Lower lobe of right lung (tissue), 2 donors: ENCODE results near the gene EFTUD2. TPM values are rescaled to one million over a fixed set of nuclear protein-coding genes. Genes with fewer than 3 reads are reported as not detected.

Experiments
- ATAC-seq, 2 donors: fragments of 200-7000 bp; cut with Tn5 transposase; one replicate each; pipeline ENCODE4 v1.9.1; 2020 to 2022; ENCODE audit warnings: mild to moderate bottlenecking in 2 of 2, moderate library complexity in 2 of 2
- DNase-seq: peaks from one replicate; pipeline ENCODE4 v3.0.0-alpha.2; 2020
- H3K27ac ChIP-seq: fragments of 200-600 bp; one replicate; pipeline ENCODE4 v1.8.0; 2022
- H3K27me3 ChIP-seq: fragments of 200-600 bp; one replicate; pipeline ENCODE4 v1.8.0; 2022; ENCODE audit warnings: low read depth
- H3K36me3 ChIP-seq: fragments of 200-600 bp; one replicate; pipeline ENCODE4 v1.8.0; 2022; ENCODE audit warnings: mild to moderate bottlenecking
- H3K4me1 ChIP-seq: fragments of 200-600 bp; one replicate; pipeline ENCODE4 v1.8.0; 2022
- H3K4me3 ChIP-seq: fragments of 200-600 bp; one replicate; pipeline ENCODE4 v1.8.0; 2022; ENCODE audit warnings: mild to moderate bottlenecking
- H3K9me3 ChIP-seq: fragments of 200-600 bp; one replicate; pipeline ENCODE4 v1.8.0; 2022
- intact Hi-C: fragments of 100-400 bp; cut with DNase I; formaldehyde crosslinking; loops from one replicate; pipeline ENCODE4 v1.11.0; 2022
- total RNA-seq: library from RNA; stranded (reverse); fragmentation: NEBNext Ultra II Directional; extraction: Animal tissue kit (Norgen Biotek cat#: 25700); gene quantifications from one replicate; pipeline ENCODE4 v1.2.1, GENCODE V29; 2021
- TF ChIP-seq, protein P1 (sequence below): fragments of 200-600 bp; IDR thresholded peaks from one replicate; pipeline ENCODE4 v1.8.0; 2022; ENCODE audit warnings: antibody characterized with exemption, mild to moderate bottlenecking
- donor health status: DM: no; HTN: yes; CAD: no; lungs with severe emphysema.

The EFTUD2 gene
- total RNA-seq, 1 donor from 2014 or later = 108 TPM

DNA sequence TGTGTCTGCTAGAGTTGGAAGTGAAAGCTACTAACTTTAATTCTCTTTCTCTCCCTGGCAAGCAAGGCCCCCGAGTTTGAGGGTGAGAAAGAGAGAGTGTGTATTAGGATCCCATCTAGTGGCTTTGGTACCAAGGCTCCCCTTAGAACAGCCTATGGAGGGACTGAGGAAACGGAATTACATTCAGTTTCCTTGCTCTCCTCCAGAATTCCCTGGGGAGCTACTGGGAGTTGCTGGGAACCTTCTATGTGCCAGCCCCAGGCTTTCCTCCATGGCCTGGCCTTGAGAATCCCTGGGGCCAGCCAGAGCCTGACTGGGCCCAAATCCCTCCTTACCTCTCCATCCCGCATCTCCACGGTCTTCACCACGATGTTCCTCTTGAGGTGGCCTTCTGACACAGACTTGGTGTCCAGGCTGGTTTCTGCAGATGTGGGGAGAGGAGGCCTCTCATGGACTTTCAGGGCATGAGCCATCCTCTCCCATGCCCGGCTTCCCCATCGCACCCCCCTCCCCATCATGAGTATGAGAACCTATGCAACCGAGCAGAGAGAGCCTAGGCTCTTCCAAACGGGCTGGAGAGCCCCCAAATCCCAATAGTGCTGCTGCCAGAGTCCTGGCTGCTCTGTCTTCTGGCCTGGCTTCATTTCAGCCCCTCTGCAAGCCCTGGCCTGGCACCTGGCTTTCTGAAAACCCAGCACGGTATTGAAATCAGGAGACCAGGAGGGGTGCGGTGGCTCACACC is 8.7 kb upstream of the EFTUD2 start:
- DNase-seq = no peak
- Histone ChIP-seq H3K36me3 (no peaks in the 10 kb centered on the region), H3K27me3 (peaks cover 17% of the 10 kb centered on the region), H3K9me3 (no peaks in the 10 kb centered on the region), H3K4me1 (peaks cover 10% of the 10 kb centered on the region), H3K4me3 (no peak overlapping the region), H3K27ac (no peak overlapping the region)
- TF ChIP-seq, protein P1, sequence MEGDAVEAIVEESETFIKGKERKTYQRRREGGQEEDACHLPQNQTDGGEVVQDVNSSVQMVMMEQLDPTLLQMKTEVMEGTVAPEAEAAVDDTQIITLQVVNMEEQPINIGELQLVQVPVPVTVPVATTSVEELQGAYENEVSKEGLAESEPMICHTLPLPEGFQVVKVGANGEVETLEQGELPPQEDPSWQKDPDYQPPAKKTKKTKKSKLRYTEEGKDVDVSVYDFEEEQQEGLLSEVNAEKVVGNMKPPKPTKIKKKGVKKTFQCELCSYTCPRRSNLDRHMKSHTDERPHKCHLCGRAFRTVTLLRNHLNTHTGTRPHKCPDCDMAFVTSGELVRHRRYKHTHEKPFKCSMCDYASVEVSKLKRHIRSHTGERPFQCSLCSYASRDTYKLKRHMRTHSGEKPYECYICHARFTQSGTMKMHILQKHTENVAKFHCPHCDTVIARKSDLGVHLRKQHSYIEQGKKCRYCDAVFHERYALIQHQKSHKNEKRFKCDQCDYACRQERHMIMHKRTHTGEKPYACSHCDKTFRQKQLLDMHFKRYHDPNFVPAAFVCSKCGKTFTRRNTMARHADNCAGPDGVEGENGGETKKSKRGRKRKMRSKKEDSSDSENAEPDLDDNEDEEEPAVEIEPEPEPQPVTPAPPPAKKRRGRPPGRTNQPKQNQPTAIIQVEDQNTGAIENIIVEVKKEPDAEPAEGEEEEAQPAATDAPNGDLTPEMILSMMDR = no peak
- intact Hi-C loops = no loop called here
- ATAC-seq = no peak

DNA sequence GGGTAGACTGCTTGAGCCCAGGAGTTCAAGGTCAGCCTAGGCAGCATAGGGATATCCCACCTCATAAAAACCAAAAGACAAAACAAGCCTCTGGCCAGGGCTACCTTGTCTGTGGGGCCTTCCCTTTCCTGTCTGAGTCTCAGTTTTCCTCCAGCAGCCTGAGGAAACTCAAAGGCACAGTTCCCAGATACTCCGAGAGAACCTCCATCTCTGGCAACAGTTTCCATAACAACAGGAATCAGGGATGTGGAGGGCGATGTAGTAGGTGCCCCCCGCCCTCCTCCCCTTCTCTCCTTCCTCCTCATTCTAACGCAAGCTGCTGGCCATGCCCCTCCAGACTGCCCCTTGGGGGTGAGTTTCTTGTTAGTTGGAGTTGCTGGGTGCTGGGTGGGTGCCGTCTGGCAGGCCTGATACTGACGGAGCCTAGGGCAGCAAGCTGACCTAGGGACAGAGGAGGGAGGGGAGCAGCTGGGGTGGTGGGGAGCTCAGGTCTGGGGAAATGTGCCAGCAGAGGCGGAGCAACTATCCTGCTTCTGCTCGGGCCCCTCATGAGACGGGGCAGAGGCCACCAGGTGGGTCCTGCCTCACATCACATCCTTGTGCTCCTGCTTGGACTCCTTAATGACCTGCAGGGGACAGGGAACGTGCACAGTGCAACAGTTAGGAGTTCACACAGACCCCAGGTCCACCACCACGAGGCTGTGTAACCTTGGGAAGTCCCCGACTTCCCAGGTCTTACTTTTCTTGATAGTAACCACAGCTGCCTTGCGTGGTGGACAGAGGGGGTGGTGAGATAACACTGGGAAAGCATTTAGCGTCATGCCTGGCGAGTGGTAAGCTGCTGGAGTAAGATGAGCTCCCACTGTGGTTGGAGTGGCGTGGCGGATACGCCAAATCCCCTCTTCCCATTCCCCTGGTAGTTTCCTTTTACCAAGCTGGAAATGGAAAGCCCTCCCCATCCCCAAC is 7.8 kb upstream of the EFTUD2 start:
- Histone ChIP-seq H3K27ac (no peak overlapping the region), H3K9me3 (no peaks in the 10 kb centered on the region), H3K4me3 (no peak overlapping the region), H3K4me1 (peaks cover 10% of the 10 kb centered on the region), H3K36me3 (no peaks in the 10 kb centered on the region), H3K27me3 (peaks cover 9% of the 10 kb centered on the region)
- intact Hi-C loops = no loop called here
- no peak for DNase-seq
- ATAC-seq = no peak
- TF ChIP-seq, protein P1 = no peak

DNA sequence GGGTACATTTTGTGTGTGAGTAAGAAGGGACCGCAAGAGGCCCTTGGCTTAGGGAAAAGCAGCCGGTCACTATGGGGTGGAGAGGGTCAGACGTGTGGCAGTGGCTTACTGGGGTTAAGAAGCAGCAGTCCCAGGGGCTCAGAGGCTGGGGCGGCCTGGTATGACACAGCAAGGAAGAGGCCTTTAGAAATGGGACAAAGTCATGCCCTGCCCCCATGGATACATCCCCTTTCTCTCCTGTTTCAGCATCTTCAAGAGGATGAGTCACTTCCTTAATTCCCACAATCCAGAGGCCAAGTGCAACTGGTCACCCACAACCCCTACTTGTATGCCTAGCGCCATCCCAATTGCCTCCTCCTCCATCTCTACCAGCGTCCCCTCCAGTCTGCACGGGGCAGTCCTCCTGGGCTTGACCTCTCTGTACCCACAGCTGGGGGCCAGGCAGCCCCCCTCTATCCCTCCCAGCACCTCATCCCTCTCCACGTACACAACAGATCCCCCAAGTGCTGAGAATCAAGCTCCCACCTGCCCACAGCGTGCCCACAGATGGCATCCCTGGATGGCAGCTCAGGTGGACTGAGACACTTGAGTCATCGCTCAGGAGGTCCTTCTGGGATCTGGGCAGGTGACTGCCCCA is 6.9 kb upstream of the EFTUD2 start:
- H3K4me1 ChIP-seq = peaks cover 4% of the 10 kb centered on the region
- ATAC-seq (peak; percentile 21 to 29), DNase-seq (no peak)
- H3K36me3 ChIP-seq = no peaks in the 10 kb centered on the region
- TF ChIP-seq, protein P1 = no peak
- H3K27ac ChIP-seq = no peak overlapping the region
- no peaks in the 10 kb centered on the region for H3K9me3 ChIP-seq
- H3K27me3 ChIP-seq = peaks cover under 1% of the 10 kb centered on the region
- intact Hi-C loops = no loop called here
- H3K4me3 ChIP-seq = no peak overlapping the region

DNA sequence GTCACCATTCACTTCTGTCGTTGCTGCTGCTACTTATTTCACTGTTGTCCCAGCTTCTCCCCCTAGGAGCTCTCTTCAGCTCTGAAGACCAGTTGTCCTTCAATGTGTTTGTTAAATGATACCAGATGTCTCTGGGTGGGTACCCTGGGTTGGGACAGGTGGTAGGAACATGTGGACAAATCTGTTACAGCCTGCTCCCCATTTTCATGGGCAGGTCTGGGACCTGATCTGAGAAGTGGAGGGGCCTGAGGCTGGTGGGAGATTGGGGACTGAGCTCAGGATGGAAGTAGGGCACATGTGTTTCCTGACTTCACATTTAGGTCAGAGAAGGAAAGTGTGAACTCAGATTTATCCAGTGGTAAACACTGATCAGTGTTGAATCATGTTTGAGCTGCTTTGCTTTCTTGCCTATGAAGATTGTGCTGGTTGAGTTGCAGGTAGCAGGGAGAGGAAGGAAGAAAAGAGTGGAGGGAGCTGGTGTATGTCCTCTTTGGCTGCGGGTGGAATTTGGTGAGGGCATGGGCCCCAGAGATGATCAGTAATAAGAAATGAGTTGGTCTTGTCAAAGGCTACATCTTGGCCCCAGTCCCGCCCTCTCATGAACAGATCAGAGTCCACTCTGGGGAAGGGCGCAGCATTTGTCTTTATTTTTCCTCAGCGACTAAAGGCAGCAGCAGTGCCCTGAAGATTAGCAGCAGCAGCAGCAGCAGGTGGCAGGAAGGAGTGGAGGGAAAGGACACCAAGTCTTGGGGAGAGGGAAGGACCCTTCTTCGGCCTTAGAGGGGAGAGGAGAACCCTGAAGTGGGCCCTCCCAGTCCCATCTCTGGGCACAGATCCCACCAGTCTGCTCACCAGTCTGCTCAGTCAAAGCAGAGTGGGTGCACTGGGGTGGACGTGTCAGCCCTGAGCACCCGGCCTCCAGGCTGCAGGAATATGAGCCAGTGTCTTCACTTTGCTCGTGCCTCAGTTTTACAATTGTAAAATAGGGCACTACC is 6.1 kb upstream of the EFTUD2 start:
- Histone ChIP-seq H3K4me1 (peaks cover 9% of the 10 kb centered on the region), H3K27ac (no peak overlapping the region), H3K27me3 (no peaks in the 10 kb centered on the region), H3K9me3 (no peaks in the 10 kb centered on the region), H3K4me3 (no peak overlapping the region), H3K36me3 (no peaks in the 10 kb centered on the region)
- no peak for DNase-seq
- TF ChIP-seq, protein P1 = no peak
- intact Hi-C loops = no loop called here
- no peak for ATAC-seq
